UCSD-AML1 (cell line): ENCODE data around the gene KLHL3.

Experiments used
- DNase-seq: peaks from one replicate; lab custom pipeline; 2025; ENCODE audit not compliant: unreplicated experiment; lab: John Stamatoyannopoulos, UW

Gene KLHL3

DNA sequence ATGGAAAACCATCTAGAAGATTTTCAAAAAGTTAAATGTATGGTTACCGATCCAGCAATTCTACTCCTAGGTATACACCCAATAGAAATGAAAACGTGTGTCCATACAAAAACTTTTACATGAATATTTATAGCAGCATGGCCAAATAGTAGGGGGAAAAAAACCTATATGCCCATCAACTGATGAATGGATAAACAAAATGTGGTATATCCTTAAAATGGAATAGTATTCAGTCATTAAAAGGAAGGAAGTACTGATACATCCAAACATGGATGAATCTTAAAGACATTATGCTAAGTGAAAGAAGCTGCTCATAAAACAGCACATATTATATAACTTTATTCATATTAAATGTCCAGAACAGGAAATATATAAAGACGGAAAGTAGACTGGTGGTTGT lies 143.6 kb downstream of the KLHL3 start:
- no peak for DNase-seq

GRCh38 chr5:137589185-137589584 lies 146.7 kb downstream of the KLHL3 start:
- DNase-seq: no peak

DNA sequence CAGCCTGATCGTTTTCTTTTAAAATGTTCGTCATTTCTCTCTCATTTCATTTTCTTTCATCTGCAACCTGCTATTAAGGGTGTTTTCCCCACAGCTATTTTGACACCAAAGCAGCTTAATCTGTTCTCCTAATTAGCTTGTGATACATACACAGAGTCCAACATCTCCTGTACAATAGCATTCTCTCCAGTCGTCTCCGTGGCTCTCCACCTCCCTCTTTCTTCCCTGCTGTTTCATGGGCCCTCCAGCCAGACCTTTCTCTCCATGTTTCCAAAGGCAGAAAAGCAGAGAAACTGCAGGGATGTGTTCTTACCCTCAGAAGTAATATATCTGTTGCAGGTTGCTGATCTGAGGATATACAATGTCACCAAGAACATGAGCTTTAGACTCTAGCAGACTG lies 148.0 kb downstream of the KLHL3 start:
- DNase-seq: no peak

- no peak for DNase-seq
These were observed 151.6 kb downstream of the KLHL3 start for GRCh38 chr5:137584262-137584661.

DNA sequence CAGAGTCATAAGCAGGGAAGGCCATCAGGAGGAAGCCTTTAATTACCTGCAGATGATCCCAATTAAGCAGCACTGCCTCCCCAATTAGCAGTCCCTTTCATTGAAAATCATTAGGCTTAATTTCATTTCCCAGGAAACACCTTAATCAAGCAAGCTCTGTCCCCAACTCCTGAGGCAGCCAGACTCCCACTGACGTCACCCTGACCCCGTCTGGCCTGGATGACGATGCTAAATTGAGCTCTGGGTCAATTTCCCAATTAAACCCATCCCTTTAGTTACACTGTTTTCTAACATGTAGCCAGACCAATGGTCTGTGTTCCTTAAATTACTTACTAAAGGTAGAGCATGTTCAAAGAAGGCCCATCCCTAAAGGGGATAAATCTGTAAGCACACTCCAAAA lies 152.8 kb downstream of the KLHL3 start:
- DNase-seq: no peak

DNA sequence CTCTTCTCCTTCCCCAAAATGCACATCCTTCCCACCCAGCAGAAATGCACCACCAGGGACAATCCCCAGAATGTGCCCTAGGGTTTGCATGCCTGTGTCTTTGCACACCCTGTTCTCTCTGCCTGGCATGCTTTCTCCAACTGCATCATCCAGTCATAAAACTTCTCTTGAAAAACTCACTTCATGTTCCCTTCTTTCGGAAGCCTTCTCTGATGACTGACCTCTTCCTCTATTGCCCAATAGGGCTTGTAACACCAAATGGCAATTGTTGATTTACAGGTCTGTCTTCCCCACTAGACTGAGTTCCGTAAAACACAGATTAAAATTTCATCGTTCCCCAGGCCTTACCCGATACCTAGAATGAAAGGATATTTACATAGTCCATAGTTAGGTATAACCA lies 153.7 kb downstream of the KLHL3 start:
- no peak for DNase-seq

GRCh38 chr5:137581776-137582175 lies 154.1 kb downstream of the KLHL3 start:
- DNase-seq: no peak

- no peak for DNase-seq
These were observed 155.9 kb downstream of the KLHL3 start for GRCh38 chr5:137580030-137580429.

- no peak for DNase-seq
These were observed 160.0 kb downstream of the KLHL3 start for GRCh38 chr5:137575847-137576246.

GRCh38 chr5:137575211-137575610 lies 160.7 kb downstream of the KLHL3 start:
- DNase-seq: no peak

DNA sequence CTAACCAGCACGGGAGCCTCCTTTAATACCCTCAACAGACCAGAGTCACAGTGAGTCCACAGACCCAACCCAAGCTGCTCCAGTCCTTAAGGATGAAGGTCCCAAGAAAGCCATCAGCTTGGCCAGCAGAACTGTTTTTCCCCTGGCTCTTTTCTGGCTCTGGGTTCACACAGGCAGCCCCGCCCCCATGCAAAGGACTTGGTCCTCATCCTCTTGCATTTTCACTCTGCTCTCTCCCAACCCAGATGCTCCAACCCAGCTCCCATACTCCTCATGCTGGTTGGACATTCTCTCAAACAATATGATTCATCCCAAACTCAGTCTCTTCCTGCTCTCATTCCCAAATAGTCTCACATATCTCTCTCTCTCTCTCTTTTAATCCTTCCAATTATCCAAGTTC lies 162.5 kb downstream of the KLHL3 start:
- no peak for DNase-seq

DNA sequence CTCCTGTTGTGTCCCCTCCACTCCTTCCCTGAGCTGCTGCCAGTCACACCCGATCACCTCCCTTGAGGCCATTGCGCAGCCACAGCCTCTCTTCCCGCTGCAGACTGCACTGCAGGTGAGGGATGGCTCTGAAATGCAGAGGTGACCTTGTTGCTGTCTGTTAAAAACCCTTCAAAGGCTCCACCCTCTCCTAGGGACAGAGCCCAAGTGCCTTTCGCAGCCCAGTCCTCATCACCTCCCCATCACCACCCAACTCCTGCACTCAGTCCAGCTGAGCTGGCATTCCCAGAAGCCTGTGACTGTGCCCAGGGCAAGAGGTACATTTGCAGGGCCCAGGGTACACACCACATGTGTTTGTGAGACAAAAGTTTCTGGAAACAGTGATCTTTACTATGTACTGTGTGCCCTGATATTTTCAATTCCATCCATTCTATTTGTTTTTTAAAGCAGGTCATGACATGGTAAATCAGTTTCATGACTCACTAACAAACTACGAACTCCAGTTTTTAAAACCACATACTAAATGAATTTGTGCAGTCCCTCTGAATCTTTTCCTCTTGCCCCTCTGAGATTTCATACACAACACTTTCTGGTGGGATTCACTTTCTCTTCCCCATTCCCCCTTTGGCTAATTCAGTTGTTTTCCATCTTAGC lies 163.7 kb downstream of the KLHL3 start:
- no peak for DNase-seq

- no peak for DNase-seq
These were observed 165.8 kb downstream of the KLHL3 start for GRCh38 chr5:137570070-137570469.
